Right renal cortex interstitium (tissue), 3 donors: ENCODE results near the gene RPL18. TPM values are rescaled to one million over a fixed set of nuclear protein-coding genes. Genes with fewer than 3 reads are reported as not detected.
A peak's percentile ranks its signal among the peaks of the same experiment; 100 is the strongest.
"Not testable (repeated sequence)": the region's sequence is repeated elsewhere in the genome, so short reads cannot be mapped to it uniquely, and the experiment has no call there.

Experiments
- DNase-seq, 3 donors: peaks; one replicate each; pipeline ENCODE4 v3.0.0-alpha.2; 2013; ENCODE audit warnings: low read depth in 3 of 3, low spot score in 2 of 3
- polyA plus RNA-seq, 3 donors: library from polyadenylated mRNA; unstranded; fragments of 120-200 nt; gene quantifications; one replicate each; pipeline ENCODE4 v1.2.1, GENCODE V29; 2013; ENCODE audit not compliant: insufficient read length in 3 of 3

Gene RPL18
- polyA plus RNA-seq, 3 donors: 1,053 to 1,199 (median 1,085) TPM

DNA sequence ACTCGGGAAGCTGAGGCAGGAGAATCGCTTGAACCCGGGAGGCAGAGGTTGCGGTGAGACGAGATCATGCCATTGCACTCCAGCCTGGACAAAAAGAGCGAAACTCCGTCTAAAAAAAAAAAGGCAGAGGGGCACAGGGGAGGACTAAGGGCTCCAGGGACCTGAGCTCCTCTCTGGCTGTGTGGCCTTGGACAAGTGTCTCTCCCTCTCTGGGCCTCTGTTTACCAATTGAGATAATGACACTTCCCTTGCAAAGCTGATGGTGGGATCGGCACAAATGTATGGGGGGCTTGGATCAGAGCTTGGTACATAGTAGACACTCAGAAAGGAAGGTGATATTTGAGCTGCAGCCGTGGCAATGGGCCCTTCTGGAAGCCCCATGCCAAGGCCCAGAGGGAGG lies 23.8 kb downstream of the RPL18 start:
- no peak for DNase-seq

GRCh38 chr19:48591021-48591420 lies 28.0 kb downstream of the RPL18 start:
- no peak for DNase-seq

DNA sequence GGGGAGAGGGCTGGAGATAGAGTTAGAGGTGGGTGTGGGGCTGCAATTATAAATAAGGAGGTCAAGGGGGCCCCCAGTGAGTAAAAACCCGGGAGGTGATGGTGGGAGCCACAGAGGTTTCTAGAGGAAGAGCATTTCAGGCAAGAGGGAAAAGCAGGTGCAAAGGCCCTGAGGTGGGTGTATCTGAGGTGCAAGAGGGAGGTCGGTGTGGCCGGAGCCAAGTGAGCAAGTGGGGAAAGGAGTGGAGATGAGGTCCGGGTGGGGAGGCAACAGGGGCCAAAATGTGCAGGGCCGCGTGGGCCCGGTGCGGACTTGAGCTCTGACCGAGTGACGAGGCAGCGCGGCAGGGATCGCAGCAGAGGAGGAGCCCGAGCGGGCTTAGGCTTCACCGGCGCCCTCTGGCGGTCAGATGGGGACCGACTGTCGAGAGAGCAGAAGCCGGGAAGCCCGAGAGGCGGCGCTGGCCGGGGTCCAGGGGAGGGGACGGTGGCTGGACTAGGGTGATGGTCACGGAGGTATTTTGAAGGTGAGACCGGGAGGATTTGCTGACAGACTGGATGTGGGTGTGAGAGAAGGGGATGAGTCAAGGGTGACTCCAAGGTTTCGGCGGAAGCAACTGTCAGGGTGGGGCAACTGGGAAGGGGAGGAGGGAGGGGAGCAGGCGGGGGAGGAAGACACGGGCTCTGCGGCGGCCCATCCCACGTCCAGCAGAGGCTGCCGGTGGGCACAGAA lies 30.1 kb downstream of the RPL18 start:
- peak; percentile 53 to 80 (median 70) for DNase-seq

DNA sequence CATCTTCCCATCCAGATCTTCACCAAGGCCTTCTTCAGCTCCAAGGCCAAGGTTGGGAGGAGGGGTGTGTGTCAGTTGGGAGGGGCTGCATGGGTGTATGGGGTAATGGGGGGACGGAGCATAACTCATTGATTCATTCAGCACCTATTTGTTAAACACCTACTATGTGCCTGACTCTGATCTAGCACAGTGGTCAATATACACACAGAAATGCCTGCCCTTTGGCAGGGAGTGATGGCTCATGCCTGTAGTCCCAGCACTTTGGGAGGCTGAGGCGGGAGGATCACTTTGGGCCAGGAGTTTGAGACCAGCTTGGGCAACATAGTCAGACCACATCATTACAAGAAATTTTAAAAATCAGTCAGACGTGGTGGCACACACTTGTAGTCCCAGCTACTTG lies 31.6 kb downstream of the RPL18 start:
- DNase-seq: no peak

- DNase-seq: no peak
These were observed 36.8 kb downstream of the RPL18 start for GRCh38 chr19:48582168-48582567.

GRCh38 chr19:48578891-48579290 lies 40.1 kb downstream of the RPL18 start:
- no peak for DNase-seq

DNA sequence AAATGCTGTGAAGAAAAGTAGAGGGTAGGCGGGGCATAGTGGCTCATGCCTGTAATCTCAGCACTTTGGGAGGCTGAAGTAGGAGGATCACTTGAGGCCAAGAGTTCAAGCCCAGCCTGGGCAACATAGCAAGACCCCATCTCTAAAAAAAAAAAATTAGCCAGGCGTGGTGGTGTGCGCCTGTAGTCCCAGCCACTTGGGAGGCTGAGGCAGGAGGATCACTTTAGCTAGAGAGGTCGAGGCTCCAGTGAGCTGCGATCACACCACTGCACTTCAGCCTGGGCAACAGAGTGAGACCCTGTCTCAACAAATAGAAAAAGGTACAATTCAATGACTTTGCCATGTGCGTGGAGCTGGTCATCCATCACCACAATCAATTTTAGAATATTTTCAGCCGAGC lies 41.1 kb downstream of the RPL18 start:
- not testable (repeated sequence) for DNase-seq

- DNase-seq: no peak
These were observed 42.9 kb downstream of the RPL18 start for GRCh38 chr19:48575931-48576622.

- no peak for DNase-seq
These were observed 45.8 kb downstream of the RPL18 start for GRCh38 chr19:48573163-48573505.

DNA sequence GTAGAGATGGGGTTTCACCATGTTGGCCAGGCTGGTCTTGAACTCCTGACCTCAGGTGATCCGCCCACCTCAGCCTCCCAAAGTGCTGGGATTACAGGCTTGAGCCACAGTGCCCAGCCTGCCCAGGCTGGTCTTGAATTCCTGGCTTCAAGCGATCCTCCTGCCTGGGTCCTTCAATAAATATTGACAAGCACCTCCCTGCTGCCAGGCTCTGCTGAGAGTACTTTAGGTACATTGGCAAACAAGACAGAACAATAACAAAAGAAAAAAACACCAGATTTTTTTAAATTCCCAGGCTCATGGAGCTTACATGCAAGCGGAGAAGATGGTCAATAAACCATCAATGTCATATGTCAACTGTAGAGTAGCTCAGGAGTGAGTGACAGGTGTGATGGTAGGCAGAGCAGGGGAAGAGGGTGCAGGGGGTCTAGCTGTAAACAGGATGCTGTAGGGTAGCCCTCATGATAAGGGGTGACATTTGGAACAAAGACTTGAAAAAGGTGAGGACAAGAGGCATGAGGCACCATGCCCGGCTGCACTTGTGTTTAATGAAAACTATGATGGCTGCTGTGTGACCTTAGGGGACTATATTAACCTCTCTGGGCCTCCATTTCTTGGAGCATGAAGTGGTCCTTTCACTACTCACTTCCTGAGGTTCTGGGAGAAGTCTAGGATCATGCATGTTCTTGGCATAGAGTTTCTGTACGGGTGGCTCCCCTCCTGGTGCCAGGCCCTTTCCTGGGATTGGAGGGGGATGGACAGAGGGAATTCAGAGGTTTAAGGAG lies 47.4 kb downstream of the RPL18 start:
- DNase-seq: no peak

- DNase-seq: no peak
These were observed 49.2 kb downstream of the RPL18 start for GRCh38 chr19:48569814-48570213.

DNA sequence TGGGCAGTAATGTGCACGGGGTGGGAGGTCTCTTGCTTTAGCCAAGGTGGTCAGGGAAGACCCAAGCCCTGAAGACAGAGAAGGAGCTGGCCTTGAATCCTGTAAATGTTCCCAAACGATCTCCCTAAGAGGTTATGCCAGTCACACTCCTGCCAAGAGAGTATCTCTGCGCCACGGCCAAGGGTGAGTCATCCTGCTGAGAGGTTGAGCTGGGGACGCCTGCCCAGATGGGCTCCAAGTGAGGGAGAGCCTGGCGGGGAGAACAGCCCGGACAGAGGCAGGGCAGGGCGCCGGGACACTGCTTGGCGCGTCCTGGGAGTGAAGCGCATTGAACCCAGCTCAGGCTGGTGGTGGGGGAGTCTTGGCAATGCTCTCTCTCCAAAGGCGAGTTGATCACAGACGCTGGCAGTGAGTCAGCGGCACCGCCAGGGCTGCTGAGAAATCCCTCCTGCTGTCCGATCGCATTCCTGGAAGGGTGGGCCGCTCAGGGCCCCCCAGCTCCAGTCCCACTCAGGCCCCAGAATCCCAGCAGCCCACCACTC lies 50.6 kb downstream of the RPL18 start:
- DNase-seq: no peak

Other genes starting within 250 kb of the RPL18 start
- gene KDELR1, start 227.6 kb downstream of the RPL18 start, polyA plus RNA-seq: 100 to 1,000 TPM; 206 to 257 (median 218) TPM
- under 1 TPM; 0.35 to 0.46 (median 0.38) TPM for gene GRIN2D, start 225.5 kb downstream of the RPL18 start, polyA plus RNA-seq
- gene GRWD1, start 173.2 kb downstream of the RPL18 start, polyA plus RNA-seq: 10 to 100 TPM; 19.8 to 24.8 (median 24.0) TPM
- gene KCNJ14, start 163.6 kb downstream of the RPL18 start, polyA plus RNA-seq: under 1 TPM; 0.55 to 0.67 (median 0.61) TPM
- gene CYTH2, start 149.8 kb downstream of the RPL18 start, polyA plus RNA-seq: 10 to 100 TPM; 74.8 to 80.7 (median 80.1) TPM
- gene LMTK3, start 107.3 kb downstream of the RPL18 start, polyA plus RNA-seq: 1 to 10 TPM; 1.2 to 2.3 (median 2.1) TPM
- under 1 TPM; 0.23 to 0.29 (median 0.24) TPM for gene SULT2B1, start 67.0 kb downstream of the RPL18 start, polyA plus RNA-seq
- gene SPACA4, start 12.4 kb downstream of the RPL18 start, polyA plus RNA-seq: not detected
- under 1 TPM; 0.49 to 0.99 (median 0.98) TPM for gene FAM83E, start 4.1 kb downstream of the RPL18 start, polyA plus RNA-seq
- gene SPHK2, start 328 bp upstream of the RPL18 start, polyA plus RNA-seq: 10 to 100 TPM; 15.9 to 24.6 (median 17.8) TPM
- gene DBP, start 18.2 kb upstream of the RPL18 start, polyA plus RNA-seq: 10 to 100 TPM in 2 of 3 donors, 1 to 10 TPM in 1; 9.3 to 11.0 (median 10.5) TPM
- 10 to 100 TPM; 21.9 to 23.6 (median 22.9) TPM for gene CA11, start 27.0 kb upstream of the RPL18 start, polyA plus RNA-seq
- gene NTN5, start 53.8 kb upstream of the RPL18 start, polyA plus RNA-seq: under 1 TPM; 0.47 to 0.96 (median 0.94) TPM
- 1 to 10 TPM in 2 of 3 donors, under 1 TPM in 1; 0.96 to 2.6 (median 1.9) TPM for gene FUT2, start 76.8 kb upstream of the RPL18 start, polyA plus RNA-seq
- 1 to 10 TPM; 4.1 to 5.2 (median 4.5) TPM for gene MAMSTR, start 100.5 kb upstream of the RPL18 start, polyA plus RNA-seq
- 10 to 100 TPM; 11.5 to 12.2 (median 11.8) TPM for gene RASIP1, start 121.4 kb upstream of the RPL18 start, polyA plus RNA-seq
- gene IZUMO1, start 127.7 kb upstream of the RPL18 start, polyA plus RNA-seq: under 1 TPM in 2 of 3 donors, not detected in 1; 0.18 to 0.40 TPM
- 1 to 10 TPM; 3.0 to 3.4 (median 3.0) TPM for gene FUT1, start 133.5 kb upstream of the RPL18 start, polyA plus RNA-seq
- gene FGF21, start 136.3 kb upstream of the RPL18 start, polyA plus RNA-seq: not detected
- gene BCAT2, start 191.9 kb upstream of the RPL18 start, polyA plus RNA-seq: 10 to 100 TPM; 28.5 to 34.9 (median 28.8) TPM
- gene HSD17B14, start 217.3 kb upstream of the RPL18 start, polyA plus RNA-seq: 10 to 100 TPM; 24.0 to 30.9 (median 27.9) TPM
- 10 to 100 TPM; 17.4 to 19.8 (median 17.6) TPM for gene PLEKHA4, start 249.4 kb upstream of the RPL18 start, polyA plus RNA-seq